GM12878 (cell line): ENCODE results near the gene MPC1L. TPM values are rescaled to one million over a fixed set of nuclear protein-coding genes. Genes with fewer than 3 reads are reported as not detected.

Experiments
- ATF7 ChIP-seq: fragments of 450-650 bp; IDR thresholded peaks from 2 replicates; pipeline ENCODE4 v1.6.1; 2016; ENCODE audit warnings: low read depth, mild to moderate bottlenecking
- BACH1 ChIP-seq: fragments of 450-650 bp; IDR thresholded peaks from 2 replicates; pipeline ENCODE4 v1.6.1; 2017; ENCODE audit warnings: mild to moderate bottlenecking, borderline replicate concordance
- CBX5 ChIP-seq: sonication (generic); IDR thresholded peaks from 2 replicates; pipeline ENCODE4 v1.6.1; 2016; ENCODE audit warnings: low read depth, moderate library complexity, mild to moderate bottlenecking, inconsistent platforms
- CHD1 ChIP-seq: IDR thresholded peaks from 2 replicates; pipeline ENCODE4 v1.6.1; 2012; ENCODE audit warnings: low read depth, low read length, improper control_type of control experiment
- CHD2 ChIP-seq: IDR thresholded peaks from 2 replicates; pipeline ENCODE4 v1.6.1; 2011; ENCODE audit warnings: low read depth, low read length, improper control_type of control experiment, borderline replicate concordance
- EED ChIP-seq: sonication (generic); IDR thresholded peaks from 2 replicates; pipeline ENCODE4 v1.6.1; 2016; ENCODE audit warnings: antibody characterized with exemption, low read depth
- ESRRA ChIP-seq: IDR thresholded peaks from 2 replicates; pipeline ENCODE4 v1.6.1; 2012; ENCODE audit warnings: mild to moderate bottlenecking, low read length, improper control_type of control experiment
- GABPA ChIP-seq: IDR thresholded peaks from 2 replicates; pipeline ENCODE4 v1.6.1; 2014; ENCODE audit warnings: antibody characterized with exemption, low read depth, mild to moderate bottlenecking, inconsistent platforms
- HCFC1 ChIP-seq: fragments of 150-350 bp; IDR thresholded peaks from 2 replicates; pipeline ENCODE4 v1.6.1; 2014; ENCODE audit warnings: low read length
- KAT2A ChIP-seq: conservative IDR thresholded peaks from 2 replicates; pipeline ENCODE4 v1.6.1; 2011; ENCODE audit warnings: low read depth, low read length; ENCODE audit not compliant: control insufficient read depth
- KLF5 ChIP-seq: fragments of 450-650 bp; IDR thresholded peaks from 2 replicates; pipeline ENCODE4 v1.6.1; 2014; ENCODE audit warnings: mild to moderate bottlenecking; ENCODE audit not compliant: partially characterized antibody
- LARP7 ChIP-seq: fragments of 450-650 bp; IDR thresholded peaks from 2 replicates; pipeline ENCODE4 v1.6.1; 2017; ENCODE audit warnings: mild to moderate bottlenecking
- MTA2 ChIP-seq: fragments of 450-650 bp; IDR thresholded peaks from 2 replicates; pipeline ENCODE4 v1.6.1; 2016; ENCODE audit warnings: low read depth, mild to moderate bottlenecking, moderate library complexity
- NRF1 ChIP-seq: conservative IDR thresholded peaks from 2 replicates; pipeline ENCODE4 v1.6.1; 2011; ENCODE audit warnings: mild to moderate bottlenecking, low read depth, low read length, improper control_type of control experiment
- POLR2AphosphoS2 ChIP-seq: IDR thresholded peaks from 2 replicates; pipeline ENCODE4 v1.6.1; 2011; ENCODE audit warnings: low read depth, mild to moderate bottlenecking, low read length, improper control_type of control experiment, moderate library complexity
- POU2F2 ChIP-seq: IDR thresholded peaks from 3 replicates; pipeline ENCODE4 v1.6.1; 2011; ENCODE audit warnings: low read depth, mild to moderate bottlenecking, low read length, borderline replicate concordance
- RUNX3 ChIP-seq: IDR thresholded peaks from 2 replicates; pipeline ENCODE4 v1.6.1; 2012; ENCODE audit warnings: low read length, inconsistent platforms
- SMARCA5 ChIP-seq: fragments of 450-650 bp; IDR thresholded peaks from 2 replicates; pipeline ENCODE4 v1.6.1; 2017; ENCODE audit warnings: mild to moderate bottlenecking
- SPI1 ChIP-seq: IDR thresholded peaks from 2 replicates; pipeline ENCODE4 v1.6.1; 2011; ENCODE audit warnings: low read depth, mild to moderate bottlenecking, low read length, moderate library complexity, borderline replicate concordance; ENCODE audit not compliant: insufficient read depth
- SRF ChIP-seq, 2 experiments: IDR thresholded peaks; 2 replicates each; pipeline ENCODE4 v1.6.1; 2011; ENCODE audit warnings: low read depth in 2 of 2, low read length in 2 of 2, mild to moderate bottlenecking in 1 of 2, moderate library complexity in 1 of 2
- STAT3 ChIP-seq: IDR thresholded peaks from 2 replicates; pipeline ENCODE4 v1.6.1; 2011; ENCODE audit warnings: low read depth, low read length, improper control_type of control experiment
- TCF7 ChIP-seq: IDR thresholded peaks from 2 replicates; pipeline ENCODE4 v1.6.1; 2014; ENCODE audit warnings: antibody characterized with exemption, borderline replicate concordance
- polyA plus RNA-seq, 11 experiments: library from polyadenylated mRNA; depleted of rRNA in 4 of 11; unstranded in 6 of 11; stranded (reverse) in 5 of 11; fragments of >200 nt; fragmentation: Nextera tagmentation in 4 of 11; fragmentation: Illumina TruSeq in 1 of 11; extraction: Ambion mirVana in 4 of 11; extraction: Trizol in 1 of 11; gene quantifications; 1 replicate in 1 of 11; 2 replicates in 10 of 11; pipeline versions ENCODE4 v1.2.1 to v1.2.3, GENCODE V29; 2011 to 2016; ENCODE audit warnings: inconsistent platforms in 2 of 11, missing spikeins in 2 of 11, low read depth in 1 of 11
- total RNA-seq, 4 experiments: library from RNA; depleted of rRNA in 3 of 4; stranded (reverse); fragments of >200 nt in 3 of 4; fragmentation: Illumina TruSeq in 1 of 4; extraction: Trizol in 1 of 4; gene quantifications; 2 replicates each; pipeline versions ENCODE4 v1.2.1 to v1.2.3, GENCODE V29; 2013 to 2021
- TF ChIP-seq, protein P1 (sequence below): fragments of 450-650 bp; IDR thresholded peaks from 2 replicates; pipeline ENCODE4 v1.6.1; 2018; ENCODE audit warnings: borderline replicate concordance, mild to moderate bottlenecking; ENCODE audit not compliant: partially characterized antibody
- TF ChIP-seq, protein P2 (sequence below): IDR thresholded peaks from 2 replicates; pipeline ENCODE4 v1.6.1; 2012; ENCODE audit warnings: low read depth, low read length, improper control_type of control experiment
- TF ChIP-seq, protein P3 (sequence below): IDR thresholded peaks from 2 replicates; pipeline ENCODE4 v1.6.1; 2012; ENCODE audit warnings: low read depth, low read length, improper control_type of control experiment
- TF ChIP-seq, protein P4 (sequence below): fragments of 450-650 bp; IDR thresholded peaks from 2 replicates; pipeline ENCODE4 v1.6.1; 2017; ENCODE audit warnings: antibody characterized with exemption, mild to moderate bottlenecking, moderate library complexity

Gene MPC1L
- total and polyA plus RNA-seq, 10 of the 15 experiments (the other 5 are each of a cell fraction or from before 2014, with no cell fraction given): not detected

DNA sequence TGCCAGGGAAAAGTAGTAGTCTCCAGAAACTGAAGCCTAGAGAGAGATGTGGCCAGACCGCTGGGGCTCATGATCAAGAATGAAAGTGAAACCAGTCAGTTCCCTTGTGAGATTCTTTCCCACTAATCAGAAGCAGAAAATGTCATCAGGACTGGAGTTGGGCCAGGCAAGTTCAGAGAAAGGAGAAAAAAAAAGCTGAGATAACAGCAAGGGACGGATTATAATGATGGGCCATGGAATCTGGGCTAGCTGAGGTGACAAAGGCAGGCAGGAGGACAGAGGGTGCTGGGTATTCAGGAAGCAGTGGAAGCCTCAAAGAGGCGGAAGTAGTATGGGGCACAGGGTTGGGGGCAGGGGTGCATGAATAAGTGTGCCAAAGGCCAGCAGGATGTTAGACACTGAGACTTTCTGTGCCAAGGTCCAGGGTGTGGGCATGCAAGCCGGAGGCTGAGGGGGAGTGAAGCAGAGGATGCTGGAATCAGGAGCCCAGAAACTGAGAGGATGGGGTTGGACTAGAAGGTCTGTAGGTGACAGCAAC lies 21.7 kb downstream of the MPC1L start (continued):
- TF ChIP-seq CBX5 (no peak), KAT2A (no peak), KLF5 (no peak), EED (peak; percentile 91), LARP7 (no peak), GABPA (no peak), MTA2 (peak; percentile 78), RUNX3 (peak; percentile 75), STAT3 (no peak), HCFC1 (no peak), BACH1 (no peak), SPI1 (peak; percentile 61; the same call in 1 of the 2 replicates), ATF7 (peak; percentile 76), CHD1 (no peak), ESRRA (no peak), SMARCA5 (no peak), CHD2 (peak; percentile 55; the same call in 1 of the 2 replicates), NRF1 (no peak), POLR2AphosphoS2 (no peak), TCF7 (no peak), SRF (IDR thresholded peaks at IDR 0.05; ENCODE audit: low read depth in 2 of 2, low read length in 2 of 2) (0 out of 4 replicates have a peak, but pooled peaks of 1 of the 2 experiments have one; percentile 49), POU2F2 (peak; percentile 8; the same call in 1 of the 3 replicates)
- TF ChIP-seq, protein P1, sequence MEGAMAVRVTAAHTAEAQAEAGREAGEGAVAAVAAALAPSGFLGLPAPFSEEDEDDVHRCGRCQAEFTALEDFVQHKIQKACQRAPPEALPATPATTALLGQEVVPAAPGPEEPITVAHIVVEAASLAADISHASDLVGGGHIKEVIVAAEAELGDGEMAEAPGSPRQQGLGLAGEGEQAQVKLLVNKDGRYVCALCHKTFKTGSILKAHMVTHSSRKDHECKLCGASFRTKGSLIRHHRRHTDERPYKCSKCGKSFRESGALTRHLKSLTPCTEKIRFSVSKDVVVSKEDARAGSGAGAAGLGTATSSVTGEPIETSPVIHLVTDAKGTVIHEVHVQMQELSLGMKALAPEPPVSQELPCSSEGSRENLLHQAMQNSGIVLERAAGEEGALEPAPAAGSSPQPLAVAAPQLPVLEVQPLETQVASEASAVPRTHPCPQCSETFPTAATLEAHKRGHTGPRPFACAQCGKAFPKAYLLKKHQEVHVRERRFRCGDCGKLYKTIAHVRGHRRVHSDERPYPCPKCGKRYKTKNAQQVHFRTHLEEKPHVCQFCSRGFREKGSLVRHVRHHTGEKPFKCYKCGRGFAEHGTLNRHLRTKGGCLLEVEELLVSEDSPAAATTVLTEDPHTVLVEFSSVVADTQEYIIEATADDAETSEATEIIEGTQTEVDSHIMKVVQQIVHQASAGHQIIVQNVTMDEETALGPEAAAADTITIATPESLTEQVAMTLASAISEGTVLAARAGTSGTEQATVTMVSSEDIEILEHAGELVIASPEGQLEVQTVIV: no peak
- TF ChIP-seq, protein P2, sequence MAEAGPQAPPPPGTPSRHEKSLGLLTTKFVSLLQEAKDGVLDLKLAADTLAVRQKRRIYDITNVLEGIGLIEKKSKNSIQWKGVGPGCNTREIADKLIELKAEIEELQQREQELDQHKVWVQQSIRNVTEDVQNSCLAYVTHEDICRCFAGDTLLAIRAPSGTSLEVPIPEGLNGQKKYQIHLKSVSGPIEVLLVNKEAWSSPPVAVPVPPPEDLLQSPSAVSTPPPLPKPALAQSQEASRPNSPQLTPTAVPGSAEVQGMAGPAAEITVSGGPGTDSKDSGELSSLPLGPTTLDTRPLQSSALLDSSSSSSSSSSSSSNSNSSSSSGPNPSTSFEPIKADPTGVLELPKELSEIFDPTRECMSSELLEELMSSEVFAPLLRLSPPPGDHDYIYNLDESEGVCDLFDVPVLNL: no peak
- TF ChIP-seq, protein P3, sequence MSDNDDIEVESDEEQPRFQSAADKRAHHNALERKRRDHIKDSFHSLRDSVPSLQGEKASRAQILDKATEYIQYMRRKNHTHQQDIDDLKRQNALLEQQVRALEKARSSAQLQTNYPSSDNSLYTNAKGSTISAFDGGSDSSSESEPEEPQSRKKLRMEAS: no peak
- TF ChIP-seq, protein P4, sequence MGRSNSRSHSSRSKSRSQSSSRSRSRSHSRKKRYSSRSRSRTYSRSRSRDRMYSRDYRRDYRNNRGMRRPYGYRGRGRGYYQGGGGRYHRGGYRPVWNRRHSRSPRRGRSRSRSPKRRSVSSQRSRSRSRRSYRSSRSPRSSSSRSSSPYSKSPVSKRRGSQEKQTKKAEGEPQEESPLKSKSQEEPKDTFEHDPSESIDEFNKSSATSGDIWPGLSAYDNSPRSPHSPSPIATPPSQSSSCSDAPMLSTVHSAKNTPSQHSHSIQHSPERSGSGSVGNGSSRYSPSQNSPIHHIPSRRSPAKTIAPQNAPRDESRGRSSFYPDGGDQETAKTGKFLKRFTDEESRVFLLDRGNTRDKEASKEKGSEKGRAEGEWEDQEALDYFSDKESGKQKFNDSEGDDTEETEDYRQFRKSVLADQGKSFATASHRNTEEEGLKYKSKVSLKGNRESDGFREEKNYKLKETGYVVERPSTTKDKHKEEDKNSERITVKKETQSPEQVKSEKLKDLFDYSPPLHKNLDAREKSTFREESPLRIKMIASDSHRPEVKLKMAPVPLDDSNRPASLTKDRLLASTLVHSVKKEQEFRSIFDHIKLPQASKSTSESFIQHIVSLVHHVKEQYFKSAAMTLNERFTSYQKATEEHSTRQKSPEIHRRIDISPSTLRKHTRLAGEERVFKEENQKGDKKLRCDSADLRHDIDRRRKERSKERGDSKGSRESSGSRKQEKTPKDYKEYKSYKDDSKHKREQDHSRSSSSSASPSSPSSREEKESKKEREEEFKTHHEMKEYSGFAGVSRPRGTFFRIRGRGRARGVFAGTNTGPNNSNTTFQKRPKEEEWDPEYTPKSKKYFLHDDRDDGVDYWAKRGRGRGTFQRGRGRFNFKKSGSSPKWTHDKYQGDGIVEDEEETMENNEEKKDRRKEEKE: no peak
